HG02678 (cell line): Measurements from ENCODE around the gene ARHGEF19.
"Not testable (repeated sequence)": the region's sequence is repeated elsewhere in the genome, so short reads cannot be mapped to it uniquely, and the experiment has no call there.

Experiments
- ATAC-seq: cut with Tn5 transposase; IDR thresholded peaks from one replicate; pipeline ENCODE4 v1.9.1; 2021; ENCODE audit warnings: mild to moderate bottlenecking, moderate library complexity; ENCODE audit not compliant: unreplicated experiment

ARHGEF19 gene

DNA sequence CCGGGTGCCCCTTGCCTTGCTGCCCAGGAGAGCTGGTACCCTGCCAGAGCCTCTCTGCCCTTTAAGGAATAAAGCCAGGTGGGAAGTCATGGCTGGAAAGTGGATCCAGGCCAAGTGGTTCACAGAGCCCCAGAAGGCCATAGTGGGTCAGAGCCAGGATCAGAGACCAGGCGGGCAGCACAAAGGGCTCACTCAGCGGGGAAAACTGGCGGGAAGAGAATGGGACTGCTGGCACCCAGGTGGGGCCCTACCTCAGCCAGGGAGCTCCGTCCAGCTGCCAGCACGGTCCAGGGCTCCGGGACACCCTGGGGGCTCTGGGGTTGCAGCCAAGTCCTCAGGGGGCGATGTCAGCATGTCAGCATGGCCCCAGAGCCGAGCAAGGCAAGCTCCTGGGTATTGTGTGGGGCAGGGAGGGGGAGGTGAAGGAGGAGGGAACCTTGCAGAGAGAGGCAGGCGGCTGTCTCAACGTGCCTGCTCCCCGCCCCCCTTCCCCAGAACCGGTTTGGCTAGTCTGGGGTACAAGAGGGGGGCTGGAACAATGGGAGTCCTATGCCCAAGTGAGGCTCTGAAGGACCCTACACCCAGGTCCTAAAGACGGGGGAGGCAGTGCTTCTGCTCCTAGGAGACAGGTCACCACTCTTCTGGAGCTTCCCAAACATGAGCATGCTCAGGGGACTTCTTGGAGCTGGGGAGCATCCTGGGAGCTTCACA, at the start of gene ARHGEF19:
ARHGEF19 (minus strand) TSS at position 402 of the 711 bp plus-strand sequence. CDS start 3,598 bp downstream, outside the sequence.
- ATAC-seq: no peak

DNA sequence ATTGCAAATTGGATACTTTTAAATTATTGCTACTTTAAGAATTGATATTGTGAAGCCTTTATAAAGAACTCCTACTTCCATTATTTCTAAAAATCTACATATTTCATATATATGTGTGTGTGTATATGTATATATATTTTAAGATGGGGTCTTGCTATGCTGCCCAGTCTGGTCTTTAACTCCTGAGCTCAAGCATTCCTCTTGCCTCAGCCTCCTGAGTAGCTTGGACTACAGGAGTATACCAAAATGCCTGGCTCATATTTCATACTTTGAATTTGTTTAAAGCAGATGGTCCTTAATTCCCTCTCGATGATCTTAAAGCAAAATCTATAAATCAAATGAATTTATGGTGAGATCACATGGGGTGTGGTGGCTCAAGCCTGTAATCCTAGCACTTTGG, 49.6 kb upstream of the ARHGEF19 start:
- ATAC-seq: no peak

DNA sequence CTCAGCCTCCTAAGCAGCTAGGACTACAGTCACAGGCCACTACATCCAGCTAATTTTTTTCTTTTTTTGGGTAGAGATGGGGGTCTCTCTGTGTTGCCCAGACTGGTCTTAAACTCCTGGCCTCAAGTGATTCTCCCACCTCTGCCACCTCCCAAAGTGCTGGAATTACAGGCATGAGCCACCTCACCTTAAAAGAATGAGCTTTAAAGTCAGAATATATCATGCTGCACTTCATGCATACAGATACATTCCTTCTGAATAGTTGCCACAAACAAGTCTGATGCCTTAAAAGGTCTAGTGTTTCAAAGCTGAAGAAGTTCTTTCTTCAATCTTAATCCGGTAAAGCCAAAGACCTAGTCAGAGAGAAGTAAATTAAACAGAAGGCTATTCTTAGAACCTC, 48.4 kb upstream of the ARHGEF19 start:
- ATAC-seq: no peak

DNA sequence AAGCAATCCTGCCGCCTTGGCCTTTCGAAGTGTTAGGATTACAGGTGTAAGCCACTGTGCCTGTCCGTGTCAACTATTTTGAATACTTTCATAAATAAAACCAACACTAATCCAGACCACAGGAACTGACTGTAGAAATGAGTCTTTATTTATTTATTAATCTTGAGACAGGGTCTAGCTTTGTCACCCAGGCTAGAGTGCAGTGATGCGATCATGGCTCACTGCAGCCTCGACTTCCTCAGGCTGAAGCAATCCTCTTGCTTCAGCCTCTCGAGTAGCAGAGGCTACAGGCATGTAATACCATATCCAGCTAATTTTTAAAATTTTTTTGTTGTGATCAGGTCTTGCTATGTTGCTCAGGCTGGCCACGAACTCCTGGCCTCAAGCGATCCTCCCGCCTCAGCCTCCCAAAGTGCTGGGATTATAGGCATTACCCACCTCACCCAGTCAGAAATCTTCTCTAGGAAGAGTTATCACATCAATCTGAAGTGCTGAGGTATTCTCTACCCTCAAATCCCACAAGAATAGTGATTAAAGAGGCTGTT, 46.2 kb upstream of the ARHGEF19 start:
- no peak for ATAC-seq

DNA sequence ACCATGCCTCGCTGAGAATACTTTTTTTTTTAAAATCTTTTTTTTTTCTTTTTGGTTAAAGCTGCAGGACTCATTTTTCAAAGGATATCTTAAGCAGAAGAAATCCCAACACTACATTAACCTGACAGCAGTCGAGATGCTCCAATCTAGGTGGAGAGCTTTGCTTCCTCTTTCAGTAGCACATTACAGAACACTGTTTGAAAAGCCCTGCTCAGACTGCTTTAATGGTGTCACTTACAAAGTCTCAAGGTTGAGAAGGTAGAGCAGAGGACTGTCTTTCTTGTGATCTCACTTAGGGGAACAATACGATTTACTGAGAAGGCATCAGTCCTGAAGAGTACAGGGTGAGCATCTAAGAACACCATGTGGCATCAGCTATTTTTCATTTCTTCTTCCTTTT, 45.5 kb upstream of the ARHGEF19 start:
- ATAC-seq: no peak

DNA sequence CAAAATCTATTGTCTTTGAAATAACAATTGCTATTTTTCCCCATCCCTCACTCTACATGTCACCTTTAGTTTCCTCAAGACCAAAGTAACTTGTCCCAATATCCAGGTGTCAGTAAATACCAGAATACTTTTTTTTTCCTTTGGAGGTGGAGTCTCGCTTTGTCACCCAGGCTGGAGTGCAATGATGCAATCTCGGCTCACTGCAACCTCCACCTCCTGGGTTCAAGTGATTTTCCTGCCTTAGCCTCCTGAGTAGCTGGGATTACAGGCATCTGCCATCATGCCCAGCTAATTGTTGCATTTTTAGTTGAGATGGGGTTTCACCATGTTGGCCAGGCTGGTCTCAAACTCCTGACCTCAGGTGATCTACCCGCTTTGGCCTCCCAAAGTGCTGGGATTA, 45.1 kb upstream of the ARHGEF19 start:
- not testable (repeated sequence) for ATAC-seq

DNA sequence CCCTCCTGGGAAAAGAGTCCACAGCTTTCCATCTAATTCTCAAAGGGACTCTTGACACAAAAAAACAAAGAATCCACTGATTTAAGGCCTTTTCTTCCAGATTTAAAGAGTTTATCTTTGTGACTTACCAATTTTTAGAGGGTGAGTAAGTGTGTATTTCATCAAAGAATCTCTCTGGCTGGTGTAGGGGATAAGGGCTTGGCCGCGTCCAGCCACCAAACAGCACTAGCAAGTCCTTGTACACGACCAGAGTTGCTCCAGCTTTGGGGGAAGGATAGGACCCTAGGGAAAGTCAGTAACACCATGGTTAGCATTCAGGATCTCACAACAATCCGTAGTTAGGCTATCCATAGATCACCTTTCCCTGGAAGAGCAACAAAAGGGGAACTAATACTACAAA, 44.0 kb upstream of the ARHGEF19 start:
- ATAC-seq: no peak

DNA sequence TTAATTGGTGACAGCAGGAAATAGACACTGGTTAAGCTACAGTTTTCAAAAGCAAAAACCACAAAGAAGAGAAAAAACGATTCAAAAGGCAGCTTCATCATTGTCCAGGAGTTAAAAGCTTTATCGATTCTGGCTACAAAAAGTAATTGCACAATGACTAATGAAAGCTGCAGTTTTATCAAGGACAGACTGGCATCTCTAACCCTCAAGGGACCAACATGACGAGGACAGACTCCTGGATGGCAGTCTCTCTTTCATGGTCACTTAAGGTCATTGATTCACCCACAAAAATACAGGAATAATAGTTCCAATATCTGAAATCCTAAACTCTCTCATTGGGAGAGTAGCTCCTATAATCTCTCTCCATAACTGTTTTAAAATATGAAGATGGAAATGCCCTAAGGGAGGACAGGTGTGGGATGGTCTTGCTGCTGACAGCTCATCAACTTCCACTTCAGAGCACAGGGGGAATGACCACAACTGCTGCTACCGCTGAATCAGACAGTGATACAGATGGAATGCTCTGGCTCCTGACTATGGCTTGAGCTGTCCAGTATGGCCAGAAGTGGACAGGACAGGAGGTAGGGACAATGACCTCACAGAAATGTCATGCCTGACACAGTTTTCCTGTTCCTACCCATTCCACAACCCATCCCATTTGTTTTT, 41.9 kb upstream of the ARHGEF19 start:
- ATAC-seq: no peak

DNA sequence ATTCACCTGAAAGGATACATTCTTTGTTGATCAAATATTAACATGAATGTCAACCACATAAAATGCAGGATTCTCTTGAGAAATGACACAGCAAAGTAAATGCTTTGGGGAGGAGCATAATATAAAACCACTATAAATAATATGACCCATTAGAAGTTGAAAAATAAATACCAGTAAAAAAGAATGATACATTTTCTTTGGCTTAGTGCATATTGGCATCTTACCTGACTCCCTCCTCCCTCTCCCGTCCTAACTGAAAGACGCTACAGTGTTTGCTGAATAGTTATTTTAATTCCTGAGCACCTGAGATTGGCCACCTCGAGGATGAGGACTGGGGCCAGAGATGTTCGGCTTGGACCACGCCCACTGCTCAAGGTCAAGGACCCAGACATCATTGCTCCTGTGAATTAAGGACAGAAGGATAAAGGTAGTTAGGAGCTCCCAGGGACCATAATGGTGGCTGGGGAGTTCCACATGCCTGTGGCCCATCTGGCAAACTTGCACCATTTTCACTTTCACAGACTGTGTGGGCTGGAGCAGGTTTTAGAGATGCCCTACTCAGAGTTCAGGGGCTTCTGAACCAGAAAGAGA, 41.0 kb upstream of the ARHGEF19 start:
- no peak for ATAC-seq

DNA sequence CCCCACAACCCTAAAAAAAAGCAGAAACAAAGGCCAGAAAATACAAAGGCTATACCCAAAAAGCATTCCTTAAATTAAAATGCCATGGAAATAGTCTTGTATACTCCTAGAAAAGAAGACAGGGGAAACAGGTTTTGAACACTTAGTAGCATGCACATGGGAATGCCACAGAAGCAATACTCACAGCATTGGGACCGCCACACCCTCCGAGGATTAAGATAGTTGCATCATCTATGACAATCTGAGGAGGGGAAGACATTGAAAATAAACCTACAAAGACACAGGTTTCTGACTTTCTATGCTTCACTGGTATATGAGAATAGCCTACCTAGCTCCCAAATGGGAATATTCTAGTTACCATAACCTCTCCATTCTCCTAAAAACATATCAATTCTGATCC, 40.5 kb upstream of the ARHGEF19 start:
- ATAC-seq: no peak

DNA sequence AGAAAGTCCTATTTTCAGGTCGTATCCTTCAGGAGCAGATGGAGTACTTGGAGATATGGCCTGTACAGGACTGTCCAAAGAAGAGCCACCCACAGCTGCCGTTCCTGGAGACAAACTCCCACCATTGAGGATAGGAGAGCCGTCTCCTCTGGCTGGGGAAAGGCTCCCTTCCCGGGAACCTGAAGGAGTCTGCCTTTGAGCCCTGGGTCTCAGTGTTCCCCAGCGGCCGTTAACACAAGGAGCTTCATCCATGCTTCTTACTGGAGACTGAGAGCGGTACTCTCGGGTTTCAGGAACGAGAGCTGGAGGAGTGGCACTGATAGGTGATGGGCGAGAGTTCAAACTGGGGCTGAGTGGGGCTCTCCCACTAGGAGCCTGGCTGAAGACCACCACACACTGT, 38.9 kb upstream of the ARHGEF19 start:
- no peak for ATAC-seq

DNA sequence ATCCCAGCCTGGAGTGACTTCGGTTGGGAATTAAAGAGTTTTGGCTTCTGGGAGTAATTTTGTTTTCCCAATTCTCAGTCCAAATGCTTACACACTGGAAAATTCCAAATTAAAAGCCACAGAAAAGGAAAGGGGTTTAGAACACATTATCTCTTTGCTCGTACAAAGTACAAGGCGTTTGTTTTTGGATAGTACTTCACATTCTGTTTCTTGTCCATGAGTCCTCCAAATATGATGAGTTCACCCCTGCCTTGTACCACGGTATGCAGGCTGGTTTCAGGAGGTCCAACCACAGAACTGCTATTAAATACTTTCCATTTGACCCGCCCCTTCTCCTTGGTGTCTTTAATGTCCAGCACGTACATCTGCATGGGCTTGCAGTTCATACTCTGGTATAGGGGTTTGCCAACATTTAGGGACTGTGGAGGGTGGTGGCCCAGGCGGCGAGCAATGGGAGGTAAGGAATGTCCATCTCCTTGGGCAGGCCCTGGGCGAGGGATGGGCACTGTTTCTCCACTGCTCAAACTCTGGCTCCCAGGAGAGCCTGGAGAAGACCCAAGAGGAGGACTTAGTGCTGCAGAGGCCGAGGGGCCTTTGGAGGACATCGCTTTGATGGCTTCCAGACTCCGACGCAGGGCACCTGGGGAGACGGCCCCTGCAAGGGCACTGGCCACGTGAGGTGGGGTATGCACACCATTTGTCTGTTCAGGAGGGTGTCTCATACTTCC, 38.2 kb upstream of the ARHGEF19 start:
- no peak for ATAC-seq

DNA sequence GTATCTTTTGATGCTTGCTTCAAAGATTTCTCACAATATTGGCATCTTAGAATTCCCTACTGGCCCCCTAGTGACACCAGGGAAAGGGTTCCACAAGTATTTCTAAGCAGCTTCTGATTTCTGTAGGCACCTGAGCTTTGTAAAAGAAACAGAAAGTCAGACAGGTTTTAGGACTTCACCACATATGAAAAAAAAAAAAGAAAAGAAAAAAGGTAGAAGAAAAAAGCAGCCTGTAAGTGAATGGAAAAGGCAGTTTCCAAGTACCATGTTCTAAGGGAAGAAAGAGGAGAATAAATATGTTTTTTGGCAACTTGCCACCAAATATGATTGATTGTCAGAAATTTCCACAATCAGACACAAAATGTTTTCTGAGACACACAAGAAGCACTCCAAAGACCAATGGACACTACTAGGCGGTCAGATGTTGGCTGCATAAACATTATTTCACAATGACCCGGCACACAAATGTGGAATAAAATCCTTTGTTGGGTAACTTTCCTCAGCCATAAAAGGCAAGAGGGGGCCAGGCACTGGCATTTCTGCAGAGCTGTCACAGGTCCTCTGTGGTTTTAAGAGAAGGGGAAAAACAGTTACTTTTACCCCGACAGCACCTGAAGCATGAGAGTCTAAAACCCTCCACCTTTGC, 37.3 kb upstream of the ARHGEF19 start:
- ATAC-seq: no peak

DNA sequence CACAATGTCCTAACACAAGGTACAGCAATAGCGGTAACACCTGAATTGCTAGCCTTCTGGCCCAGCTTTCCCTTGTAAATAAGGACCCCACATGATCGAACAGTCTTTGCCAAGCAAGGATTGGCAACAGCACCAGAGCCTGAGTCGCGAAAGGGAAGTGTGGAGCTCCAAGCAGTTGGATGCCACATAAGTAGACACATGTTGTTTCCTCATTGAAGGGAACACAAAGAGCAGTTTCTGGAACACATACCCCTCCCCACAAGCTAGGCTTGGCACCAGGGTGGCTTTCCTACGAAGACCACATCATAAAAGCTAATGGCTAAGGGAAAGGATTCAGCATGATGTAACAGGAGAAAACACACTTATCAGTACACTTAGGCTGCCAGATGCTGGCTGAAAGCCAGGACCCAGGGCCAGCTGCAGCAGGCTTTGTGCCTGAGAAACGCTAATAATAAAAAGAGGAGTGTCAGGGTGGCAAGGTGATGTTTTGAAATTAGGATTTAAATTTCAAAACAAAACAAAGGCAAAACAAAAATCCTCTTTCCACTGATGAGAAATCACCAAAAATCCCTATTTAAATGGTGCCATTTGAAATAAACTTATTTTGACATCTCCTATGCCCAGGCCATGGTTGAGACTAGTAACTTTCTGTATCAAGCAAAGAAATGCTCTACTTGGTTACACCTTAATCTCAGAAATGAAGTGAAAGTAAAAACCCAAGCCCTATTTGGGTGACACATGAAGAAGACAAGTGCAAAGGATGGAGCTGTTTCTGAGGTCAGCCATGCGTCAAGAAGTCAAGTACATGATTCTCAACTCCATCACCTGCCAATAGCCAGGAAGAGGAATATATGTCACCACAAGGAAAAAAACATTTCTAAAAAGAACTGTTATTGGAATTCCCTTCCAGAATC, 36.4 kb upstream of the ARHGEF19 start:
- ATAC-seq: peak; percentile 60

DNA sequence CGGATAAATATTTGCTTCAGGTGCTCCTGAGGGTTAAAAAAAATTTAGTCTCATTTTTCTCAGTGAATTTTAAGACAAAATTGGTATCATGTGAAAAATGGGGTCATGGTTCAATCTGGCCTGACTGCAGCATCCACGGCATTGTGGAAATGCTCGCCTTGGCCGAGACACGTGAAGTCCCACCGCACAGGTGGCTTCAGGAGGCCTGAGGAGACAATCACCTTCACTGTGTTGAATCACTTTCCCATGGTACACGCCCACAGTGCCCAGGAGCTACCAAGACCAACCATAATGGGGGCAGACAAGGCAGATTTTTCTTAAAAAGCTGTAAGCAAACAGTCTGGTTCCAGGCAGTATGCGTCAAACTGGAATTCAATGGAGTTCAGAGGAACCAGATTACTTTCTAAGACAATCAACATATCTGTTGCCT, 35.6 kb upstream of the ARHGEF19 start:
- no peak for ATAC-seq

DNA sequence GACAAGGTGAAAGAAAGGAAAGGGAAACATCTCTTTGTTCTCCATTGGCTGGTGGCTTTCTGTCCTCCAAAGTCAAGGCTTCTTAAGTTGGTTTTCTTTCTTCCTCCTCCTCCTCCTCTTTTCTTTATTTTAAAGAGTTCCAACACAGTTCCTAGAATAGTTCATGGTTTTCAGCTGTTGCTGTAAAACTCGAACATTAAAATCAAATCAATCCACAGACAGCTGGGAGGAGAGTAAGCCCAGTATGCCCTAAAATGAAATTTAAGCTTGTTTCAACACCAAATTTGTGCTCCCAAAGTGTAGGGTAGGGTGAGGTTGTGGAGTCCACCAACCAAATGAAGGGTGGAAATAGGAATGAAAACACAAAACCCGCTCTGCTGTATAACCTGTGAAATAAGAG, 35.0 kb upstream of the ARHGEF19 start:
- no peak for ATAC-seq

DNA sequence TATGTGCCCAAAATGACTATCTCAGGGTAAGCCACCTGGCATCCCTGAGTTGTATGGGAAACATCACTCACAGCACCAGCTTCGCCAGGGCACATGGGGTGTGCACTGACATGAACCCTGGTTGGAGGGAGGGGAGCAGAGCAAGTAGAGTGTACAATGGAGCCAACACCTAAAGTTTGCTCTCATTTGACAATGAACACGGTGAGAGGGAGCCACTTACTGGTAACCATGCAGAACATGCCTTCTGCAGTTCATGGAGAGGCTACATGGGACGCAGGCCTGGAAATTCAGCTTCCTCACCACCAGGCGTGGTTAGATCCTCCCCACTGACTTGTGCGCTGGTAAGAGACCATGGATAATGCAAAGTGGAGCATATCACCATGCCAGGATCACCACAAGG, 34.5 kb upstream of the ARHGEF19 start:
- no peak for ATAC-seq

DNA sequence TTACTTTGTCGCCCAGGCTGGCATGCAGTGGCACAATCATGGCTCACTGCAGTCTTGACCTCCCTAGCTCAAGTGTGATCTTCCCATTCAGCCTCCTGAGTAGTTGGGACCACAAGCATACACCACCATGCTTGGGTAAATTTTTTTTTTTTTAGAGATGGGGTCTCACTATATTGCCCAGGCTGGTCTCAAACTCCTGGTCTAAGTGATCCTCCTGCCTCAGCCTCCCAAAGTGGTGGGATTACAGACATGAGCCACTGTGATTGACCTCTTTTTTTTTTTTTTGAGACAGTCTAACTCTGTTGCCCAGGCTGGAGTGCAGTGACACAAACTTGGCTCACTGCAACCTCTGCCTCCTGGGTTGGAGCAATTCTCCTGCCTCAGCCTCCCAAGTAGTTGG, 33.8 kb upstream of the ARHGEF19 start:
- not testable (repeated sequence) for ATAC-seq

DNA sequence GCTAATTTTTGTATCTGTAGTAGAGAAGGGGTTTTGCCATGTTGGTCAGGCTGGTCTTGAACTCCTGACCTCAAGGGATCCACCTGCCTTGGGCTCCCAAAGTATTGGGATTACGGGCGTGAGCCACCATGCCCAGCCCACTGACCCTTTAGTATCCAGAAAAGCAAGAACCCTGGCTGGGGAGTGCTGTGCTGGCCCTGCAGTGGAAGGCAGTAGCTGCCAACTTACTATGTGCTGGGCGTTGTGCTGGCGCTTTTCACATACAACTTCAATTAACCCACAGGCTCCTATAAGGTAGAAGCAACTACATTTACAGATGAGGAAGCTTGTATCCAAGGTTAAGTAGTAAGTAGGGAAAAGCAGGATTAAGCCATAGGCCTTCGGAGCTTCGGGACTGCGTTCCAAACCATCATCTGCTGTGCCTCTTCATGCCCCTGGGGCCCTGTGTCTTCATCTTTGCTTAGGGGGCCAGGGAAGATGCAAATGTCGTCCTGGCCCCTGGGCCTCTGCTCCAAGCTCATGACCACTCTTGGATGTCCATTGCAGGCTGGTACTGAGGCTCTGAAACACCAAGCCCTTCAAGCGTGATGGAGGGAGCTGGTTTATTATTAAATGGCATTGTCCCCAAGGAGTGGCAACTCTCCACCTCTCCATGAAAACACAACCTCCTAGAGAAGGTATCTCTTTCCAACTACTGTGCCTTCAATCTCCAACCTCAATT, 33.2 kb upstream of the ARHGEF19 start:
- ATAC-seq: no peak
